HG03439 (cell line): ENCODE measurements around the gene CSGALNACT2.
"Not testable (repeated sequence)": the region's sequence is repeated elsewhere in the genome, so short reads cannot be mapped to it uniquely, and the experiment has no call there.

Experiments used
- ATAC-seq: cut with Tn5 transposase; IDR thresholded peaks from one replicate; pipeline ENCODE4 v1.9.1; 2021; ENCODE audit warnings: mild to moderate bottlenecking, moderate library complexity; ENCODE audit not compliant: unreplicated experiment

Gene CSGALNACT2

GRCh38 chr10:43138021-43138756, at the start of gene CSGALNACT2:
Gene CSGALNACT2 (plus strand): TSS chr10:43138445. CDS start chr10:43155150, 16,705 bp downstream.
- ATAC-seq: peak; percentile 73

- no peak for ATAC-seq
Measured at GRCh38 chr10:43089519-43089918, 48.7 kb upstream of the CSGALNACT2 start.

GRCh38 chr10:43090188-43090587, 48.1 kb upstream of the CSGALNACT2 start:
- ATAC-seq: no peak

DNA sequence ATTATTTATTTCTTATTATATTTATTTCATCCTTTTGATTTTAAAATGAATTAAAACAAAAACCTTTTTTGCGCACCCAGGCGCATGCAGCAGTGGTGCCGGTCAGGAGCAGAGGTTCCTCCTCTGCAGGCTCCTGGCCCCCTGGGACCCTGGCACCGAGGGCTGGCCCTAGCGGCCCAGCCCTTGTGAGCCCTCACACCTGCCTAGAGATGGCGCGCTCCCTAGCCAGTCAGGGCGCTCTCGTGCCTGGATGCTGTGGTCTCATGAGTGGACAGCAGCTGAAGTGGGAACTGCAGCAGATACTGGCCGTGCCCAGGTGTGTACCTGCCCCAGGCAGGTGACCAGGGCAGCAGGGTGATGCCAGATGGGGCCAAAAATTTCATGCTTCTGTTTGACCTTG, 47.6 kb upstream of the CSGALNACT2 start:
- ATAC-seq: no peak

- no peak for ATAC-seq
Measured at GRCh38 chr10:43091846-43092245, 46.4 kb upstream of the CSGALNACT2 start.

DNA sequence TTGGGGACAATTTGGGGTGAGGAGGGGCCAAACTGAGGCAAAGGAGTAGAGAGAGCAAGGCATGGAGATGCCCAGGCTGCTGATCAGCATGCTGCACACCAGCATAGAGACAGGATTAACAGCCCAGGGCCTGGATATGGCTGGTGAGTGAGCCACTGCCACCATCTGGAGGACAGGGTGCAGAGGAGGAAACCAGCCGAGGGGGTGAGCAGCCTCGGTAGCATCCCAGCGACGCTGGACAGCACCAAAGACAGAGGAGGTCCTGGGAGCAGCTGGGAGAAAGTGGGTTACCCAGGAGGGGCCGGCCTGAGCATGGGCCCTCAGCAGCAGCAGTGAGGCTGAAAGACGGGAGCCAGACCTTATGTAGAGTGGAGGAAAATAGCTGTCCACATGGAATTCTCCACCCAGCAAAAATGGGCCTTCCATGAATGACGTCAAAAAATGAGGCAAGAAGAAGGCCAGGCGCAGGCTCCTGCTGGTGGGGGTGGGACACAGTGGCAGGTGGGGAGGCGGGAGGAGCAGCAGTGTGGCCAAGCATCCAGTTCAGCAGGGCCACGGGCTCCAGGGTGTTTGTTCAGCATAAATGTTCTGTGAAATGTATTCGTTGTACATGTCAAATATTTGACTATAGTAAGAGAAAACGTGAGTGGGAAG, 44.7 kb upstream of the CSGALNACT2 start:
- ATAC-seq: no peak

- ATAC-seq: no peak
Measured at GRCh38 chr10:43094085-43094484, 44.2 kb upstream of the CSGALNACT2 start.

DNA sequence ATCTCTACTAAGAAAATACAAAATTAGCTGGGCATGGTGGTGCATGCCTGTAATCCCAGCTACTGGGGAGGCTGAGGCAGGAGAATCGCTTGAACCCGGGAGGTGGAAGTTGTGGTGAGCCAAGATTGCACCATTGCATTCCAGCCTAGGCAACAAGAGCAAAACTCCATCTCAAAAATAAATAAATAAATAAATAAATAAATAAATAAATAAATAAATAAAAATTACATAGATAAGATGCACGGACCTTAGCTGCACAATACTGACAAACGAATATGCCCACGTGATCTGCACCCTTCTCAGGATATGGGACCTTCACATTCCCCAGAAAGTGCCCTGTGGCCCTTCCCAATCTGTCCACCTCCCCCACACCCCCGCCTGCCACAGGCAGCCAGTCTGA, 38.9 kb upstream of the CSGALNACT2 start:
- ATAC-seq: not testable (repeated sequence)

- no peak for ATAC-seq
Measured at GRCh38 chr10:43099928-43100327, 38.3 kb upstream of the CSGALNACT2 start.

- no peak for ATAC-seq
Measured at GRCh38 chr10:43100366-43100765, 37.9 kb upstream of the CSGALNACT2 start.

DNA sequence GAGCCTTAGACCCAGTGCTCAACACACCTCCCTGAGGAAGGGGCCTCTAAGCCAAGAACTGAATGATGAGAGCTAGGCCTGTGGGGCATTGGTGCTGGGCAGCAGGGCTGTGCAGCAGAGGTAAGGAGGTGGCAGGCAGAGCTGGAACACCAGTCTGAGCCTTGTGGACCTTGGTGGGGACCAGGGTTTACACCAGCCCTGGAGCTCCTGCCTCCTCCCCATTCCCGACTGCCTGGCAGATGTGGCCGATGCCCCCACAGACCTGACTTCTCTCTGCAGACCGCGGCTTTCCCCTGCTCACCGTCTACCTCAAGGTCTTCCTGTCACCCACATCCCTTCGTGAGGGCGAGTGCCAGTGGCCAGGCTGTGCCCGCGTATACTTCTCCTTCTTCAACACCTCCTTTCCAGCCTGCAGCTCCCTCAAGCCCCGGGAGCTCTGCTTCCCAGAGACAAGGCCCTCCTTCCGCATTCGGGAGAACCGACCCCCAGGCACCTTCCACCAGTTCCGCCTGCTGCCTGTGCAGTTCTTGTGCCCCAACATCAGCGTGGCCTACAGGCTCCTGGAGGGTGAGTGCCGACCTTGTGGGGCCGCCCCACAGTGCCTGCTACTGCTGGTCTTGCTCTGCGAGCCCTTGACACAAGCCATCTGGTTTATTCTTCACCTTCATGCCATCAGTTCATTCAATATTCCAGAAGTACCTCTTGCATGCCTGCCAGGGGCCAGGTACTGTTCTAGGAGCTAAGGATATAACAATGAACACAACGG, 36.0 kb upstream of the CSGALNACT2 start:
- no peak for ATAC-seq

- peak; percentile 81 for ATAC-seq
Measured at GRCh38 chr10:43105102-43105955, 32.9 kb upstream of the CSGALNACT2 start.

DNA sequence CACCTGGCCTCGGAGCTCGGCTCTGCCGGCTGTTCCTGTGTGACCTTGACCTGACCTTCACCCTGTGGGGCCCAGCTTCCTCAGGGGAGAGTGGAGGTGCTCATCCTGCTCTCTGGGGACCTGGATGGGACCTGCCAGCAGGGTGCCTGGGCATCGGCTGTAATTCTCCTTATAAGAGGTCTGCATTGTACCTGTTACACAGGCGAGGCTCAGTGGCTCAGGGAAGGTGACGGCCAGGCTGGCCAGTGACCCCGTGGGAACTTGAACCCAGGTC, 32.4 kb upstream of the CSGALNACT2 start:
- no peak for ATAC-seq

DNA sequence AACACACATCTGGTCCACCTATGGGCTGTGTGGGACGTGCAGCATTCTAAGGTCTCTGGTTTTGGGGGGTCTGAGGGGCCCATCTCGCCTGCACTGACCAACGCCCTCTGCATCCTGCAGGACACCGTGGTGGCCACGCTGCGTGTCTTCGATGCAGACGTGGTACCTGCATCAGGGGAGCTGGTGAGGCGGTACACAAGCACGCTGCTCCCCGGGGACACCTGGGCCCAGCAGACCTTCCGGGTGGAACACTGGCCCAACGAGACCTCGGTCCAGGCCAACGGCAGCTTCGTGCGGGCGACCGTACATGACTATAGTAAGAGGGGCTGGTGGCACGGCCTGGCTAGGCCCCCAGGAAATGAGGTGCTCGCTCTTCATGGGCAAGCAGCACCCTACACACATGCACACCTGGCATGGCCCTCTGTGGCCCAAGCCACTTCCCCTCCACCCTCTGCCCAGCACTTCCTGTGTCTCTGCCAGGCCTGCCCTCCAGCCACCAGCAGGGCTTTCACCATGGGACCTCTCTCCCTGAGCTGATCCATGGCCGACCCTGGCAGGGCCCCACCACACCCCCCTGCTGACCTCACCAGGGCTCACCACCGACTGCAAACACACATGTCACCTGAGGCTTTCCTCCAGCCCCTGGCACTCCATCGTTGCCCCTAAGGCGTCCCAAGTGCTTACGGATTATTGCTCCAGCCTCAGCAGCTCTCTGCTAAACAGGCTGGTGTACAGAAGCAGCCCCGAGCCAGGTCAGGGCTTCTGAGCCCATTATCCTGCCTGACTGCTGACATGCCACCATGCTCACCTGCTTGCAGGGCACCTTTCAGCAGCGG, 31.8 kb upstream of the CSGALNACT2 start:
- no peak for ATAC-seq

GRCh38 chr10:43108951-43109350, 29.3 kb upstream of the CSGALNACT2 start:
- ATAC-seq: no peak

- ATAC-seq: no peak
Measured at GRCh38 chr10:43109671-43110249, 28.5 kb upstream of the CSGALNACT2 start.

- peak; percentile 60 for ATAC-seq
Measured at GRCh38 chr10:43110338-43111071, 27.7 kb upstream of the CSGALNACT2 start.

GRCh38 chr10:43111101-43111500, 27.1 kb upstream of the CSGALNACT2 start:
- ATAC-seq: no peak
